Measurements from ENCODE around the gene MAFF.
A peak's percentile ranks its signal among the peaks of the same experiment; 100 is the strongest.

The MAFF gene

GRCh38 chr22:38235240-38235850 is 33.6 kb downstream of the MAFF start:
- no peak for DNase-seq (ENCODE audit: low read depth)
- no peak overlapping the region for H3K4me3 ChIP-seq (ENCODE audit: low read length)
- TF ChIP-seq CTCF (conservative IDR thresholded peaks at IDR 0.05; ENCODE audit: low read depth, low read length) = no peak

GRCh38 chr22:38236786-38237185 is 35.0 kb downstream of the MAFF start:
- no peak overlapping the region for H3K4me3 ChIP-seq (ENCODE audit: low read length)
- DNase-seq (ENCODE audit: low read depth) = no peak
- TF ChIP-seq CTCF (conservative IDR thresholded peaks at IDR 0.05; ENCODE audit: low read depth, low read length) = no peak

- no peak for DNase-seq (ENCODE audit: low read depth)
- TF ChIP-seq CTCF (conservative IDR thresholded peaks at IDR 0.05; ENCODE audit: low read depth, low read length) = no peak
Observed at GRCh38 chr22:38238519-38239071, 36.8 kb downstream of the MAFF start.

GRCh38 chr22:38239101-38239761 is 37.4 kb downstream of the MAFF start:
- H3K4me3 ChIP-seq (ENCODE audit: low read length) = no peak overlapping the region
- peak; percentile 96 for DNase-seq (ENCODE audit: low read depth)
- TF ChIP-seq CTCF (conservative IDR thresholded peaks at IDR 0.05; ENCODE audit: low read depth, low read length) = peak; percentile 54

More at GRCh38 chr22:38238519-38239071, 36.8 kb downstream of the MAFF start:
- no peak overlapping the region for H3K4me3 ChIP-seq (ENCODE audit: low read length)

- no peak overlapping the region for H3K4me3 ChIP-seq (ENCODE audit: low read length)
- no peak for TF ChIP-seq CTCF (conservative IDR thresholded peaks at IDR 0.05; ENCODE audit: low read depth, low read length)
- DNase-seq (ENCODE audit: low read depth) = peak; percentile 90
Observed at GRCh38 chr22:38240734-38241252, 39.0 kb downstream of the MAFF start.

- TF ChIP-seq CTCF (conservative IDR thresholded peaks at IDR 0.05; ENCODE audit: low read depth, low read length) = no peak
- no peak overlapping the region for H3K4me3 ChIP-seq (ENCODE audit: low read length)
- peak; percentile 86 for DNase-seq (ENCODE audit: low read depth)
Observed at GRCh38 chr22:38243007-38243765, 41.4 kb downstream of the MAFF start.
